B cell (primary cell): ENCODE data around the gene NEMP1. TPM values are rescaled to one million over a fixed set of nuclear protein-coding genes. Genes with fewer than 3 reads are reported as not detected.

Experiments used
- ATAC-seq: fragments of 200-7000 bp; cut with Tn5 transposase; one replicate; pipeline ENCODE4 v1.10.0; 2021; ENCODE audit warnings: low read depth, mild to moderate bottlenecking, moderate number of reproducible peaks, moderate library complexity
- CTCF ChIA-PET: fragments of 350-600 bp; sonication (Branson Sonifier 250); formaldehyde crosslinking; loops from one replicate; lab custom pipeline; 2021; ENCODE audit warnings: antibody characterized with exemption, inconsistent platforms; lab: Charles Lee
- POLR2A ChIA-PET: fragments of 350-600 bp; sonication (Branson Sonifier 250); formaldehyde crosslinking; loops from one replicate; lab custom pipeline; 2021; ENCODE audit warnings: antibody characterized with exemption; lab: Charles Lee
- DNase-seq: peaks from one replicate; pipeline ENCODE4 v3.0.0; 2013
- H2AFZ ChIP-seq: 2 replicates; pipeline ENCODE4 v1.6.1; 2012; ENCODE audit warnings: mild to moderate bottlenecking, low read depth, low read length; ENCODE audit not compliant: insufficient read depth, poor library complexity, severe bottlenecking
- H3K27ac ChIP-seq, 2 donors: 1 replicate in 1 of 2; 2 replicates in 1 of 2; pipeline ENCODE4 v1.5.1; 2012 to 2013; ENCODE audit warnings: low read length in 2 of 2, mild to moderate bottlenecking in 2 of 2, moderate library complexity in 1 of 2
- H3K27me3 ChIP-seq, 4 experiments: fragments of 200-600 bp in 1 of 4; sonication (generic) in 1 of 4; replicated peaks in 1 of 4; 1 replicate in 2 of 4; 2 replicates in 2 of 4; pipeline versions ENCODE4 v1.6.1 to v1.7.0; 2013 to 2016; ENCODE audit warnings: low read length in 3 of 4, mild to moderate bottlenecking in 2 of 4, mixed read lengths in 1 of 4, moderate library complexity in 1 of 4; ENCODE audit not compliant: insufficient read depth in 4 of 4, control insufficient read depth in 3 of 4; ENCODE audit errors: control extremely low read depth in 1 of 4
- H3K36me3 ChIP-seq, 2 experiments: replicated peaks in 1 of 2; 1 replicate in 1 of 2; 2 replicates in 1 of 2; pipeline versions ENCODE4 v1.6.1 to v1.7.1; 2013; ENCODE audit warnings: low read length in 1 of 2; ENCODE audit not compliant: insufficient read depth in 2 of 2, control insufficient read depth in 1 of 2; ENCODE audit errors: control extremely low read depth in 1 of 2, extremely low read depth in 1 of 2
- H3K4me1 ChIP-seq, 2 donors: fragments of 200-600 bp in 1 of 2; sonication (generic) in 1 of 2; 1 replicate in 1 of 2; 2 replicates in 1 of 2; pipeline versions ENCODE4 v1.5.1 to v1.6.1; 2013 to 2017; ENCODE audit warnings: low read length in 2 of 2; ENCODE audit not compliant: control insufficient read depth in 2 of 2, insufficient read depth in 2 of 2
- H3K4me2 ChIP-seq: replicated peaks from 2 replicates; pipeline ENCODE3; 2012; ENCODE audit warnings: mild to moderate bottlenecking, low read depth, low read length; ENCODE audit not compliant: poor library complexity, severe bottlenecking
- H3K4me3 ChIP-seq, 5 experiments: fragments of 200-600 bp in 1 of 5; sonication (generic) in 1 of 5; 1 replicate in 3 of 5; 2 replicates in 2 of 5; pipeline versions ENCODE4 v1.5.1 to v1.7.0; 2011 to 2016; ENCODE audit warnings: low read length in 4 of 5, mild to moderate bottlenecking in 4 of 5, low read depth in 2 of 5, control low read depth in 1 of 5, moderate library complexity in 1 of 5; ENCODE audit not compliant: insufficient read depth in 1 of 5; ENCODE audit errors: control extremely low read depth in 1 of 5, extremely low read depth in 1 of 5
- H3K79me2 ChIP-seq: fragments of 200-600 bp; sonication (generic); one replicate; pipeline ENCODE4 v1.6.0; 2016; ENCODE audit warnings: low read length; ENCODE audit not compliant: control insufficient read depth, insufficient read depth
- H3K9ac ChIP-seq: fragments of 200-600 bp; sonication (generic); 2 replicates; pipeline ENCODE4 v1.6.1; 2017; ENCODE audit warnings: mild to moderate bottlenecking, low read length, moderate library complexity
- H3K9me3 ChIP-seq, 3 donors: one replicate each; pipeline versions ENCODE4 v1.6.1 to v1.7.1; 2013; ENCODE audit warnings: low read length in 2 of 3; ENCODE audit not compliant: control insufficient read depth in 2 of 3, insufficient read depth in 1 of 3; ENCODE audit errors: control extremely low read depth in 1 of 3
- H4K20me1 ChIP-seq: 2 replicates; pipeline ENCODE4 v1.6.0; 2012; ENCODE audit warnings: mild to moderate bottlenecking, low read length; ENCODE audit not compliant: insufficient read depth, control insufficient read depth, poor library complexity, severe bottlenecking
- H3K27ac Mint-ChIP-seq: one replicate; pipeline ENCODE4 v1.8.0; 2021; ENCODE audit warnings: mixed read lengths
- H3K27me3 Mint-ChIP-seq: one replicate; pipeline ENCODE4 v1.8.0; 2021; ENCODE audit warnings: mixed read lengths
- H3K4me1 Mint-ChIP-seq: one replicate; pipeline ENCODE4 v1.8.0; 2021; ENCODE audit warnings: mixed read lengths
- H3K4me3 Mint-ChIP-seq: one replicate; pipeline ENCODE4 v1.8.0; 2021; ENCODE audit warnings: mixed read lengths
- H3K9me3 Mint-ChIP-seq: one replicate; pipeline ENCODE4 v1.8.0; 2022; ENCODE audit warnings: mixed read lengths; ENCODE audit not compliant: insufficient read depth
- EZH2 ChIP-seq: IDR thresholded peaks from 2 replicates; pipeline ENCODE4 v1.6.1; 2012; ENCODE audit warnings: borderline replicate concordance, low read depth, mild to moderate bottlenecking, moderate library complexity, low read length; ENCODE audit not compliant: insufficient read depth, poor library complexity, severe bottlenecking
- WGBS: methylation state at CpG from one replicate; pipeline ENCODE4 v1.1.5; 2013; ENCODE audit warnings: missing lambda C conversion rate; ENCODE audit not compliant: insufficient coverage; 5-methylcytosine and 5-hydroxymethylcytosine counted together
- intact Hi-C: fragments of 100-400 bp; cut with micrococcal nuclease; formaldehyde crosslinking; loops from one replicate; pipeline ENCODE4 v1.10.0; 2022
- polyA plus RNA-seq: library from polyadenylated mRNA; depleted of rRNA; stranded (reverse); fragments of >200 nt; gene quantifications from 2 replicates; pipeline ENCODE4 v1.2.3, GENCODE V29; 2012
- total RNA-seq, 2 donors: library from RNA; stranded (reverse); fragments of 120-200 nt in 1 of 2; gene quantifications; 1 replicate in 1 of 2; 2 replicates in 1 of 2; pipeline versions ENCODE4 v1.2.3 to v1.2.4, GENCODE V29; 2013 to 2022
- TF ChIP-seq, protein P1 (sequence below): fragments of 200-600 bp; IDR thresholded peaks from one replicate; pipeline ENCODE4 v1.8.0; 2022; ENCODE audit warnings: antibody characterized with exemption, mild to moderate bottlenecking

Gene NEMP1
- total and polyA plus RNA-seq, 2 donors (not counting 1 experiment from before 2014, with no cell fraction given) = 13.6 to 35.0 TPM

DNA sequence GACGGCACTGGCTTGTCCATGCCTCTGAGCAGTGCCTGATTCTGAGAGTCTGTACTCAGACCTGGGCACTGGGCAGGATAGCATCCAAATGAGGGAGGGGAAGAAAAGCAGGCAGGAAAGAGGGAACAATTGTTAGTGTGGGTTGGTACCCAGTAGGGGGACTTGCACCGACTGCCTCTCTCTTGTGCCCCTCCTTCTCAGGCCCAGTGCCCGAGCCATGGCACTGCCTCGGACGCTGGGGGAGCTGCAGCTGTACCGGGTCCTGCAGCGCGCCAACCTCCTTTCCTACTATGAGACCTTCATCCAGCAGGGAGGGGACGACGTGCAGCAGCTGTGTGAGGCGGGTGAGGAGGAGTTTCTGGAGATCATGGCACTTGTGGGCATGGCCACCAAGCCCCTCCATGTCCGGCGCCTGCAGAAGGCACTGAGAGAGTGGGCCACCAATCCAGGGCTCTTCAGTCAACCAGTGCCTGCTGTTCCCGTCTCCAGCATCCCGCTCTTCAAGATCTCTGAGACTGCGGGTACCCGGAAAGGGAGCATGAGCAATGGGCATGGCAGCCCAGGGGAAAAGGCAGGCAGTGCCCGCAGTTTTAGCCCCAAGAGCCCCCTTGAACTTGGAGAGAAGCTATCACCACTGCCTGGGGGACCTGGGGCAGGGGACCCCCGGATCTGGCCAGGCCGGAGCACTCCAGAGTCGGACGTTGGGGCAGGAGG is 12.5 kb upstream of the NEMP1 start:
- ATAC-seq (no peak), DNase-seq (peak; percentile 22)
- Mint-ChIP-seq H3K4me3 (peak overlapping the region; percentile 91), H3K9me3 (no peaks in the 10 kb centered on the region), H3K4me1 (peaks cover 66% of the 10 kb centered on the region), H3K27ac (peak overlapping the region; percentile 67), H3K27me3 (no peaks in the 10 kb centered on the region)
- H3K4me2 ChIP-seq = peak overlapping the region; percentile 27
- H3K4me3 ChIP-seq = no peak overlapping the region
- H3K4me1 ChIP-seq = peaks cover 27 to 48% of the 10 kb centered on the region in 2 donors
- no peaks in the 10 kb centered on the region for H3K27me3 ChIP-seq
- H3K9ac ChIP-seq = no peak overlapping the region
- no peak overlapping the region for H2AFZ ChIP-seq
- intact Hi-C loops = no loop called here
- no peak for TF ChIP-seq EZH2
- TF ChIP-seq, protein P1, sequence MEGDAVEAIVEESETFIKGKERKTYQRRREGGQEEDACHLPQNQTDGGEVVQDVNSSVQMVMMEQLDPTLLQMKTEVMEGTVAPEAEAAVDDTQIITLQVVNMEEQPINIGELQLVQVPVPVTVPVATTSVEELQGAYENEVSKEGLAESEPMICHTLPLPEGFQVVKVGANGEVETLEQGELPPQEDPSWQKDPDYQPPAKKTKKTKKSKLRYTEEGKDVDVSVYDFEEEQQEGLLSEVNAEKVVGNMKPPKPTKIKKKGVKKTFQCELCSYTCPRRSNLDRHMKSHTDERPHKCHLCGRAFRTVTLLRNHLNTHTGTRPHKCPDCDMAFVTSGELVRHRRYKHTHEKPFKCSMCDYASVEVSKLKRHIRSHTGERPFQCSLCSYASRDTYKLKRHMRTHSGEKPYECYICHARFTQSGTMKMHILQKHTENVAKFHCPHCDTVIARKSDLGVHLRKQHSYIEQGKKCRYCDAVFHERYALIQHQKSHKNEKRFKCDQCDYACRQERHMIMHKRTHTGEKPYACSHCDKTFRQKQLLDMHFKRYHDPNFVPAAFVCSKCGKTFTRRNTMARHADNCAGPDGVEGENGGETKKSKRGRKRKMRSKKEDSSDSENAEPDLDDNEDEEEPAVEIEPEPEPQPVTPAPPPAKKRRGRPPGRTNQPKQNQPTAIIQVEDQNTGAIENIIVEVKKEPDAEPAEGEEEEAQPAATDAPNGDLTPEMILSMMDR = no peak
- 97% methylated on average over 16 of the region's 22 CpGs for WGBS
- H3K9me3 ChIP-seq = no peaks in the 10 kb centered on the region
- H3K27ac ChIP-seq = peak overlapping the region in 1 of 2 donors; percentile 7
- ChIA-PET CTCF (interaction anchor here (1.4 to 18.5 kb wide), 3 partner anchors 15 to 33 kb away, joined by 5 to 406 read pairs (median 246); partner anchors contain the start of genes NEMP1 and STAT6), POLR2A (interaction anchor here (1.0 to 4.8 kb wide), 5 partner anchors 12 to 19 kb away, joined by 3 to 139 read pairs (median 4); partner anchors contain the start of genes NEMP1 and STAT6)
- H4K20me1 ChIP-seq = peaks cover 10% of the 10 kb centered on the region
- H3K36me3 ChIP-seq = peaks cover 0 to 23% of the 10 kb centered on the region in 2 experiments
- H3K79me2 ChIP-seq = peaks cover 16% of the 10 kb centered on the region

DNA sequence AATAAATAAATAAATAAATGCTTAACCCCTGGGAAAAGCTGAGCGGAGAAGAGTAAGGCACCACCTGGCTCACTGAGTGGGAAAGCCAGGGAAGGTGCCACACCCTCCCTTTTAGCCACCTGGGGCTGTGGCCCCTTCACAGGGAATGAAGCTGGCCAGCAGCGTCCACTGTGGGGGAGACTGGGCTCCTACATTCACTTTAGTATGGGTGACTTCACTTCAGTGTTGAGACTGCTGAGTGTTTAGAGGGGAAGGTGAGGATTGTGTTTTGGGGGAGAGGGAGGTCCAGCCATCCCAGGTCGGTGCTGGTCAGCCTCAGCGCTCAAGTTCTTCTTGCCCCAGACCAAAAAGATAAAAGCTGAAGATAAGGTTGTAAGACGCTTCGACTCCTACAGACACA is 11.9 kb upstream of the NEMP1 start:
- no peak for ATAC-seq
- H3K4me1 Mint-ChIP-seq = peaks cover 66% of the 10 kb centered on the region
- no peaks in the 10 kb centered on the region for H3K27me3 ChIP-seq
- peaks cover 0 to 17% of the 10 kb centered on the region in 2 experiments for H3K36me3 ChIP-seq
- H3K9ac ChIP-seq = no peak overlapping the region
- POLR2A ChIA-PET = interaction anchor here (0.5 to 4.8 kb wide), 4 partner anchors 12 to 152 kb away, joined by 3 to 139 read pairs (median 24); partner anchors contain the start of genes NEMP1 and STAT6
- intact Hi-C loops = no loop called here
- peaks cover 16% of the 10 kb centered on the region for H3K79me2 ChIP-seq
- H4K20me1 ChIP-seq = peaks cover 4% of the 10 kb centered on the region
- peaks cover 30 to 54% of the 10 kb centered on the region in 2 donors for H3K4me1 ChIP-seq
- peak overlapping the region; percentile 91 for H3K4me3 Mint-ChIP-seq
- TF ChIP-seq, protein P1 = no peak
- TF ChIP-seq EZH2 = no peak
- H3K4me2 ChIP-seq = peak overlapping the region; percentile 27
- H3K27ac Mint-ChIP-seq = peak overlapping the region; percentile 67
- peak; percentile 21 for DNase-seq
- no peaks in the 10 kb centered on the region for H3K9me3 ChIP-seq
- no peaks in the 10 kb centered on the region for H3K27me3 Mint-ChIP-seq
- H3K27ac ChIP-seq = peak overlapping the region in 1 of 2 donors; percentile 7
- no peak overlapping the region for H2AFZ ChIP-seq
- CTCF ChIA-PET = interaction anchor here (15.0 to 18.5 kb wide), 2 partner anchors 16 kb away, joined by 246 to 406 read pairs; partner anchors contain the start of genes NEMP1 and STAT6
- 93% methylated on average over 4 of the region's 6 CpGs for WGBS
- H3K9me3 Mint-ChIP-seq = no peaks in the 10 kb centered on the region
- H3K4me3 ChIP-seq = no peak overlapping the region
